Measurements from ENCODE around the gene GPC6.

- TF ChIP-seq CTCF (IDR thresholded peaks at IDR 0.05; ENCODE audit: low read length) (no peak), EZH2 (IDR thresholded peaks at IDR 0.05; ENCODE audit: borderline replicate concordance, low read length) (no peak)
Measured at GRCh38 chr13:94109715-94110374, 883.2 kb downstream of the GPC6 start.

Data from OCI-LY1 (cell line).